RWPE2 (cell line): Measurements from ENCODE around the gene LRRC56.

Source experiments
- ATAC-seq: fragments of 200-7000 bp; cut with Tn5 transposase; 3 replicates; pipeline ENCODE4 v1.9.1; 2021; ENCODE audit warnings: low read depth
- DNase-seq: peaks from one replicate; pipeline ENCODE4 v3.0.0-alpha.2; 2020; ENCODE audit warnings: low spot score
- H3K27ac ChIP-seq: fragments of 450-650 bp; 2 replicates; pipeline ENCODE4 v1.5.1; 2017; ENCODE audit warnings: mild to moderate bottlenecking; ENCODE audit not compliant: poor library complexity, severe bottlenecking
- H3K27me3 ChIP-seq: fragments of 250-450 bp; sonication (Bioruptor Pico); 2 replicates; pipeline ENCODE4 v1.5.1; 2021; ENCODE audit warnings: mild to moderate bottlenecking, moderate library complexity; ENCODE audit not compliant: insufficient read depth, poor library complexity, severe bottlenecking
- H3K36me3 ChIP-seq: fragments of 250-450 bp; sonication (Bioruptor Pico); 2 replicates; pipeline ENCODE4 v1.5.1; 2020; ENCODE audit warnings: low read depth, mild to moderate bottlenecking, moderate library complexity
- H3K4me1 ChIP-seq: fragments of 250-450 bp; sonication (Bioruptor Pico); 2 replicates; pipeline ENCODE4 v1.5.1; 2021; ENCODE audit warnings: mild to moderate bottlenecking, moderate library complexity; ENCODE audit not compliant: insufficient read depth, poor library complexity, severe bottlenecking
- H3K4me3 ChIP-seq: fragments of 250-450 bp; sonication (Bioruptor Pico); 2 replicates; pipeline ENCODE4 v1.5.1; 2021; ENCODE audit warnings: mild to moderate bottlenecking, moderate library complexity; ENCODE audit not compliant: severe bottlenecking
- H3K9me3 ChIP-seq: fragments of 250-450 bp; sonication (Bioruptor Pico); 2 replicates; pipeline ENCODE4 v1.5.1; 2021; ENCODE audit warnings: mild to moderate bottlenecking, moderate library complexity; ENCODE audit not compliant: severe bottlenecking
- TF ChIP-seq, protein P1 (sequence below): fragments of 450-650 bp; IDR thresholded peaks from one replicate; pipeline ENCODE4 v1.5.1; 2017; ENCODE audit warnings: mild to moderate bottlenecking, moderate library complexity; ENCODE audit not compliant: poor library complexity, severe bottlenecking

The LRRC56 gene

DNA sequence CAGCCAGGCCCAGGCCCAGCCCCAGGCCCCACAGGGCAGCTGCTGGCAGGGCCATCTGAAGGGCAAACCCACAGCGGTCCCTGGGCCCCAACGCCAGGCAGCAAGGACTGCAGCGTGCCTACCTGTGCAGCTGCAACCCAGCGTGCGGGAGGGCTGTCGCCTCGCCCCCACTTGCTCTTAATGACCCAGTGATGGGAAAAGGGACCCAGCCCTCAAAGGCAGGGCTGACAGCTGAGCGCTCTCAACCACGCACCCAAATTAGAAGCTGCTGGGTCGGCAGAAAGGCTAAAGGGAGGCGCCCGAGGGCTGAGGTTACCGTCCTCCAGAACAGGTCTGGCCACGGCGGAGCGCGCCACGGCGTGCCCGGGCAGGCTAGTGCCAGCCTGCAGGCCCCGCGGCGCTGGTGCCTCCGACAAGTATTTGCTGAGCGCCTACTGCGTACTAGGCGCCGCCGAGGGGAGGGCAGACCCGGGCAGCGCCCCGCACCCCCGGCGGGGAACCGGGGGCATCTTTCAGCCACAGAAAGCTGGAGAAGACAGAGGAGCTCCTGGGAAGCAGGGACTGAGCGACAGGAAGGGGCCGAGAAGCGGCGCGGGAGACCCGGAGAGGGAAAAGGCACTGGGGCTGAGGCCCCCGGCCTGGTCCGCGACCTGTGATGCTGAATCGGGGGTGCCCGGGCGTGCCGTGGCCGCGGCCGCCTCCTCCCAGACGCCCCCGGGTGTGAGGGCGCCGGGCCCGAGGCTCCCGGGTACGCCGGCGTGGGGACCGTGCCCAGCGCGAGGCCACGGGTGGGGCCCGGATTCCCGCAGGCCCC, 2.7 kb upstream of the LRRC56 start:
- ATAC-seq (peak; percentile 43), DNase-seq (peak; percentile 91)
- no peaks in the 10 kb centered on the region for H3K27me3 ChIP-seq
- H3K4me1 ChIP-seq = no peaks in the 10 kb centered on the region
- H3K9me3 ChIP-seq = no peaks in the 10 kb centered on the region
- peaks cover 28% of the 10 kb centered on the region for H3K36me3 ChIP-seq
- H3K27ac ChIP-seq = peak overlapping the region; percentile 91
- H3K4me3 ChIP-seq = peak overlapping the region; percentile 88
- TF ChIP-seq, protein P1, sequence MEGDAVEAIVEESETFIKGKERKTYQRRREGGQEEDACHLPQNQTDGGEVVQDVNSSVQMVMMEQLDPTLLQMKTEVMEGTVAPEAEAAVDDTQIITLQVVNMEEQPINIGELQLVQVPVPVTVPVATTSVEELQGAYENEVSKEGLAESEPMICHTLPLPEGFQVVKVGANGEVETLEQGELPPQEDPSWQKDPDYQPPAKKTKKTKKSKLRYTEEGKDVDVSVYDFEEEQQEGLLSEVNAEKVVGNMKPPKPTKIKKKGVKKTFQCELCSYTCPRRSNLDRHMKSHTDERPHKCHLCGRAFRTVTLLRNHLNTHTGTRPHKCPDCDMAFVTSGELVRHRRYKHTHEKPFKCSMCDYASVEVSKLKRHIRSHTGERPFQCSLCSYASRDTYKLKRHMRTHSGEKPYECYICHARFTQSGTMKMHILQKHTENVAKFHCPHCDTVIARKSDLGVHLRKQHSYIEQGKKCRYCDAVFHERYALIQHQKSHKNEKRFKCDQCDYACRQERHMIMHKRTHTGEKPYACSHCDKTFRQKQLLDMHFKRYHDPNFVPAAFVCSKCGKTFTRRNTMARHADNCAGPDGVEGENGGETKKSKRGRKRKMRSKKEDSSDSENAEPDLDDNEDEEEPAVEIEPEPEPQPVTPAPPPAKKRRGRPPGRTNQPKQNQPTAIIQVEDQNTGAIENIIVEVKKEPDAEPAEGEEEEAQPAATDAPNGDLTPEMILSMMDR = peak; percentile 10

DNA sequence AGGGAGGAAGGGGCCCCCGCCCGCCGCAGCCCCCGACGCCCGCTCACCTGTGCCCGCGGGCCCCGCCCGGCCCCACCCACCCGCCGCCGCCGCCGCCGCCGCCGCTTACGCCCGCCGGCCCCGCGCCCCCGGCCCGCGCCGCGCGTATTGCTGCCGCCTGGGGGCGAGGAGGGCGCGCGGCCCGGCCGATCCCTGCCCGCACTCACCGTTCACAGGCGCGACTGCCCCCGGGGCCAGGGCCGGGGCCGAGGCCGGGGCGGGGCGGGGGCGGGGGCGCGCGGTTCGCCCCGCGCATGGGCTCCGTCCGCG, 2.2 kb upstream of the LRRC56 start:
- H3K36me3 ChIP-seq = peaks cover 28% of the 10 kb centered on the region
- DNase-seq (no peak), ATAC-seq (no peak)
- H3K4me1 ChIP-seq = no peaks in the 10 kb centered on the region
- no peaks in the 10 kb centered on the region for H3K27me3 ChIP-seq
- H3K4me3 ChIP-seq = peak overlapping the region; percentile 88
- no peaks in the 10 kb centered on the region for H3K9me3 ChIP-seq
- H3K27ac ChIP-seq = peak overlapping the region; percentile 91
- TF ChIP-seq, protein P1 = no peak

DNA sequence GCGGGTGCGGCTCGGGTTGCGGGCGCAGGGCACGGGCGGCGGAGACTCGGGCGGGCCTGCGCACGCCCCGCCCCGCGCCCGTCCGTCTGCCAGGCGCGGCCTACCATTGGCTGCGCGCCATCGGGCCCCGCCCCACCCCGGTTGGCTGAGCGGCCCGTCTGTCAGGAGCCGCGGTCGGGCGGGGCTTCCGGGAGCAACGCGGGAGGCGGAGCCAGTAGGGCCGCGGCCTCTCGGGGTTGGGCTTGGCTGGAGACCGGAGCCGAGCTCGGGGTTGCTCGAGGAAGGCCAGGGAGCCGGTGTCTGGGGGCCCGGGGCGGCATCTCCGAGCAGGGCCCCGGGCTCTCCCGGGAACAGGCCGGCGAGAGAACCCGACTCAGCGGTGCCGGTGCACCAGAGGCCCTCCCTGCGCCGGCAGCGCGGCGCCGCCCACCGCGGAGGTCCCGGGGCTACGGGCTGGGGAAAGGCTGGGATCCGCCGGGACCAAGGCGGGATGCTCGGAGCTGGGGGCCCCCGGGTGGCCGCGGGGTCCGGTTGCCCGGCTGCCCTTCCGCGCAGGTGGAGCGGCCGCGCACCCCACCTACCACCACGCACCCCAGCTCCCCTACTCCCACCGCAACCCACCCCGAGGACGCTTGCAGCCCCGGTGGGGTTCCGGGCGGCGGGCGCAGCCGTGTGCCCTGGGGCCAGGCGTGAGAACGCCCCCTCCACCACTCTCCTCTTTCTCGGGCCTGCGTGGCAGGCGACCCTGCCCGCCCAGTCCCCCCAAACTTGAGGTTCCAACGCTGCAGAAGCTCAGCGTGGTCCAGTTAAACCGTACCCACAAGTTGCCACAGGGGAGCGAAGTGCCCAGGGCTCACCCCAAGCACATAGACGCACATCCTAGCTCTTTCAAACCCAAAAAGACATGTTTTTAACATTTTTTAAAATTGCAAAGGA, 1.5 kb upstream of the LRRC56 start, which contains the start of gene HRAS:
TSS of gene HRAS (minus strand) at position 58 of the 936 bp plus-strand sequence.
- no peaks in the 10 kb centered on the region for H3K9me3 ChIP-seq
- TF ChIP-seq, protein P1 = no peak
- peaks cover 28% of the 10 kb centered on the region for H3K36me3 ChIP-seq
- peak within 1 kb of the TSS; percentile 88 for H3K4me3 ChIP-seq
- H3K4me1 ChIP-seq = no peaks in the 10 kb centered on the region
- H3K27me3 ChIP-seq = no peaks in the 10 kb centered on the region
- ATAC-seq = peak; percentile 79
- peak within 1 kb of the TSS; percentile 91 for H3K27ac ChIP-seq
- peak; percentile 94 for DNase-seq

DNA sequence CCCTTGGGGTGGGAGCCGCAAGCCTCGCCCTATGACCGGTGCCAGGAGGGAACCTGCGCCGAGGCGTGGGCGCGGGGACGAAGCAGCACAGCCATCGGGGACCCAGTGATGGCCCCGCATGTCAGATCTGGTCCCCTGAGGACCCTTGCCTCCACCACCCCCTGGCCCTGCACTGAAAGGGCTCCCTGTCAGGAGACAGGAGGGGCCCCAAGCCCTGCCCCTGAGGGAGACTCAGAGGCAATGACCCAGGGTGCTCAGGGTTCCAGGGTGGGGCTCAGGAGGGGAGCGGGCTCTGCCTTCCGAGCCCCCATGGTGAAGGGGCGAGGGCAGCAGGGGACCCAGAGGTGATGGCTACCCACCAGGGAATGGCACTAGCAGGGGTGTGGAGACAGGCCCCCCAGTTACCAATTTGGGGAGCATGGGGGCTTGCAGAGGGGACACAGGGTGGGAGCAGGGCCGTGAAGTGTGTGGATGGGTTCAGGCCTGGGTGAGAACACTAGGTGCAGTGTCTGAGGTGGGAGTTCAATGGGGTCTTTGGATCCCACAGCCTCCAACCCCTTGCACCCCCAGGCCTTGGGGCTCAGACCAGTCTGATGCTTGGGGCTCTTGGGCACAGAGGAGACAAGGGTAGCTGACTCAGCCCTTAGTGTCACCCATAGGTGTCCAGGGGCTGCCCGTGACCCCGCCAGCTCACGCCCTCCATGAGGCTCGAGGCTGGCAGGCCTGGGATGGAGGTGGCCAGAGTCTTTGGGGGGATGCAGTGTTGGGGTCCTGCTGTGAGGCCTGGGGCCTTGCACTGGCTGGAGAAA, 499 bp downstream of the LRRC56 start:
- peak overlapping the region; percentile 4 for H3K4me3 ChIP-seq

More for the DNA sequence above, 499 bp downstream of the LRRC56 start:
- no peaks in the 10 kb centered on the region for H3K4me1 ChIP-seq
- no peaks in the 10 kb centered on the region for H3K27me3 ChIP-seq
- TF ChIP-seq, protein P1 = no peak
- H3K36me3 ChIP-seq = peaks cover 16% of the 10 kb centered on the region
- peak overlapping the region; percentile 91 for H3K27ac ChIP-seq
- ATAC-seq (no peak), DNase-seq (no peak)
- no peaks in the 10 kb centered on the region for H3K9me3 ChIP-seq
